ENCODE results near the gene DHRS9. TPM values are rescaled to one million over a fixed set of nuclear protein-coding genes. Genes with fewer than 3 reads are reported as not detected.

DHRS9 gene
- total RNA-seq, 1 donor from 2014 or later: 3.1 TPM

DNA sequence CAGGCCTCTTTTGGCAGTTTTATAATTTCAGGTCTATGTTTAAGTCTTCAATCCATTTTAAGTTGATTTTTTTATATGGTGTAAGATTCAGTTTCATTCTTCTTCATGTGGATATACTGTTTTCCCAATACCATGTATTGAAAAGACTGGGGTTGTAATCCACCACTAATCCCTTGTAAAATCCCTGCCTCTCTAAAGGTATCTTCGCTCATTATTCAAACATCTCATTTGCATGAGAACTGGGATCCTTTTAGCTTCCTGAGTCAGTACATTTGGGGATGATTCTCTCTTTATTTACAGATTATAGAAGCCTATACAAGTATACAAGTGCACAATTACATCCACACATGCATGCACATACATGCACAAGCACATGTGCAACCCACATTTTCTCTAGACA is 25.3 kb downstream of the DHRS9 start:
- DNase-seq (ENCODE audit: low spot score): no peak

DNA sequence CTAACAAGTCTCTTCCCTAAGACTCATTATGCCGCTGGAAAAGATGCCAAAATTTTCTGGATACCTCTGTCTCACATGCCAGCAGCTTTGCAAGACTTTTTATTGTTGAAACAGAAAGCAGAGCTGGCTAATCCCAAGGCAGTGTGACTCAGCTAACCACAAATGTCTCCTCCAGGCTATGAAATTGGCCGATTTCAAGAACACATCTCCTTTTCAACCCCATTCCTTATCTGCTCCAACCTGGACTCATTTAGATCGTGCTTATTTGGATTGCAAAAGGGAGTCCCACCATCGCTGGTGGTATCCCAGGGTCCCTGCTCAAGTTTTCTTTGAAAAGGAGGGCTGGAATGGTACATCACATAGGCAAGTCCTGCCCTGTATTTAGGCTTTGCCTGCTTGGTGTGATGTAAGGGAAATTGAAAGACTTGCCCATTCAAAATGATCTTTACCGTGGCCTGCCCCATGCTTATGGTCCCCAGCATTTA is 26.3 kb downstream of the DHRS9 start:
- DNase-seq (ENCODE audit: low spot score): peak; percentile 85

DNA sequence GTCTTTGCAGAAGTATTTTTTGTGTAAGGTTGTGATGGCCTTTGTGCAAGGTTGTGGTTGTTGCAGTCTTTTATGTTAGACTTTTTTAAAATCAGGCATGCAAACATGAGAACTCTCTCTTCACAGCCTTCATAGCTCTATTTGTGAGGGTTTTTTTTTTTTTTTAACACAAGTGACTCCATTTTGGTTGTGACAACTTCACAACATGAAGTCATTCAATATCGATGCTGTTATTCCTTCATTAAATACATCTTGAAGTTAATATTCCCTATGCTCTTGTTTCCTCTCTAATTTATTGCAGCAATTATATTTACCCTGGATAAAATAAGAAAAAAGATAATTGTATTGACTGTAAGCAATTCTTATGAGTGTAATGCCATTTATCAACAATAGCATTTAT is 35.5 kb downstream of the DHRS9 start:
- DNase-seq (ENCODE audit: low spot score): no peak

DNA sequence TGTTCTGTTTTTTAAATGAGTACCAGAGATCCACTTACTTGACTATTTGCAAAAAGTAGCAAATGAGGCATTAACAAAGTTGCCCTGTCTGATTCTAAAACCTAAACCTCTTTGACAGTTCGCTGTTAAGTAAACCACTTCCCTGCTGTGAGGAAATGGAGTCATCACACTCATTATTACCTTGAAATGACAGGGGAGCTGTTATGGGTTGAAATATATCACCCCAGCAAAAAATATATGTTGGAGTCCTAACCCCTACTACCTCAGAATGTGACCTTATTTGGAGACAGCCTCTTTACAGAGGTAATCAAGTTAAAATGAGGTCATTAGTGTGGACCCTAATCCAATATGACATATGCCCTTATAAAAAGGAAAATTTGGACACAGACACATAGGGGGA is 36.1 kb downstream of the DHRS9 start:
- DNase-seq (ENCODE audit: low spot score): no peak

DNA sequence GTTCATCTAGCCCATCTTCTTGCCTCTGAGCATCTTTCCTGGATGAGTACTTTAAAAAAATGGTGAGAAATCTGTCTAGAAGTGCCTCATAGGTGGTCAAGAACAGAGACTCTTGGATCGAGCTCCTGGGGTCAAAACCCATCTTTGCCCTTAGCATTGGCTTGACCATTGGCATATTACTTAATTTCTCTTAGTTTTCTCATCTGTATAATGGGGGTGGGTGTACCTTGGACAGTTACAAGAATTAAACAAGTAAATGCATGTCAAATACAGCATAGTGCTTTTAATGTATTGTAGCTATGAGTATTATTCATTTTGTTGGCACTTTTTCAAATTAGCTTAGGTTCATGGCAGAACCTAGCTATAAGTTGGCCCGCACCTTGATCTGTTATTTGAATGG is 36.8 kb downstream of the DHRS9 start:
- DNase-seq (ENCODE audit: low spot score): no peak

DNA sequence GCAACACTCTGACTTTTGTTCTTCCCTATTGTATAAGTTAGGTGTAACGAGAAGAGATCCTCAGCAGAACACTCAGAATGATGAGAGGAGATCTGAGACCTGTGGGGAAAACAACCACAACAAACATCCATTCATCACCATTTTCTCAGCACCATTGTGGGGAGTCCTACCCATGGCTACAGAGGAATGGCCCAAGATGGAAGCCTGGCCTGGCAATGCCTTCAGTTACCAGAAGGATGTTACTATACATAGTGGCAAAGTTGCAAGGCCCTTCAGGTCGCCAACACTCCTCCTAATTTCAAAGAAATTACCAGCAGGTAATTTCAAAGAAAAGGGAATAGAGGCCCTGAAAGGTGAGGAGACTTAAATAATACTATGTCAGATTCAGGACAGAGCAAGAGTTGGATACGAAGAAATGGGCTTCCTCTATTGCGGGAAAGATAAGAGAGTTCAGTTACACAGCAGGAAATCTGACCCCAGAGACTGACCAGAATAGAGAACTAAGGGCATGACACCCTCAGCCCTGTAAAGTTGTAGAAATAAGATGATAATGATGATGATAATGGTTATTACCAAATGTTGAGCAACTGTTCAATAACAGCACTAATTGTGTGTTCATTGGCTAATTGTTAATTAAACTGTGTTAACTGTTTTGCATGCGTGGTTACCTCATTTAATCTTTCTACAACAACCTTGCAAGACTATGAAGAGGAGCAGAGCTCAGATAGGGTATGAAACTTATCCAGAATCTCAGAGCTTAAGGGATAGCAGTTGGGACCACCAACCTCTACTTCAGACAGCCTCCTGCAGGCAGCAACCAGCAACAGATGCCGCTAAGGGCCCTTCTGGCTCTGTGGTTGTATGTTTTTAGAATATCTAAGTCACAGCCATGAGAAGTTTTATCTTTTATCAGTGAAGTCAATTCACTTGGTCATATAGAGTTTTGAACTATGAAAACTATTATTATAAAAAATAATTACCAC is 37.5 kb downstream of the DHRS9 start:
- DNase-seq (ENCODE audit: low spot score): no peak

DNA sequence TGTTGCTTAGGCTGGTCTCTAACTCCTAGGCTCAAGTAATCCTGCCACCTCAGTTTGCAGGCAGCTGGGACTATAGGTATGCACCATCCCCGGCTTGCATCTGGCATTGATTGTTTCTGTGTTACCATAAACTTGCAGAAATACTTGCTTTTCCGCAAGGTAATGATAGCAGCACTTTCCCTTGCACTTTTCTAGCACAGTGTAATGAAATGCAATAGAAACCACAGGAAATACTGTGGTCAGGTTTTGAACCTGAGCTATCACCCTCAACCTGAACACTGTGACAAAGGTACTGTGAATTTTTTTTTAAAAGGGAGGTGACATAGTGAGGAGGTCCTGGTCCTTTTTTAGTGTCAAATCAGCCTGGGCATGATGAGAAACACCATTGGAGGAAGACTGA is 38.3 kb downstream of the DHRS9 start:
- no peak for DNase-seq (ENCODE audit: low spot score)

DNA sequence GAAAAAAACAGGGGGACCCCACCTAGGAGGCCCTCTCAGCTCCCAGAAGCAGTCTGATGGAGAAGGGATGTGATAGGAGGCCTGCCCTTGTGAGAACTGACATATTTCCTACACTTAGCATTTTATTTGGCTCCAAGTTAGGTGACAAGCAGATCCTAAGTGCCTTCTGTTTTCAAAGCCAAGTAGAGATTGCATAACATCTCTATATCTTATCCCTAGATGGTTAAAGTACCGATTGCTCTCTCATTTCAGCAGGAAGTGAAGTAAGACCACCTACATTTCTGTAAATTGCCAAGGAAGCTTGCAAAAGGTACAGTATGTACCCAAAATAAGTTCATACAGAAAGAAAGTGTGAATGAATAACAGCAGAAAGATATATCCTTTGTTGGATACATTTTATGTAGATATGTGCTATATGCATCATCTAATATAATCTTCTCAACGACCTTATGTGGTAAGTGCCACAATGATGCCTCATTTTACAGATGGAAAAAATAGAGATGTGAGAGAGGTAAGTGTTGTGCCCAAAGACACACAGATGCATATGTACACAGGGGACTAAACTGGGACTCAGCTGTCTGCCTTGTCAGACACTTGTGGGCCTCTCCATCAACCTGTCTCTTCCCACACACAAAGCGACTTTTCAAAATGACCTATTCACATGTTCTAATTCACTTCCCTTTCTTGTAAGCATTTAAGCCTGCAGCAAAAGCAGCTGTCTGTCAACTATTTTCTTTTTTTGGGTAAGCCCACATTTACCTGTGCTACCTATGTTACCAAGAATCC is 38.9 kb downstream of the DHRS9 start:
- DNase-seq (ENCODE audit: low spot score): no peak

DNA sequence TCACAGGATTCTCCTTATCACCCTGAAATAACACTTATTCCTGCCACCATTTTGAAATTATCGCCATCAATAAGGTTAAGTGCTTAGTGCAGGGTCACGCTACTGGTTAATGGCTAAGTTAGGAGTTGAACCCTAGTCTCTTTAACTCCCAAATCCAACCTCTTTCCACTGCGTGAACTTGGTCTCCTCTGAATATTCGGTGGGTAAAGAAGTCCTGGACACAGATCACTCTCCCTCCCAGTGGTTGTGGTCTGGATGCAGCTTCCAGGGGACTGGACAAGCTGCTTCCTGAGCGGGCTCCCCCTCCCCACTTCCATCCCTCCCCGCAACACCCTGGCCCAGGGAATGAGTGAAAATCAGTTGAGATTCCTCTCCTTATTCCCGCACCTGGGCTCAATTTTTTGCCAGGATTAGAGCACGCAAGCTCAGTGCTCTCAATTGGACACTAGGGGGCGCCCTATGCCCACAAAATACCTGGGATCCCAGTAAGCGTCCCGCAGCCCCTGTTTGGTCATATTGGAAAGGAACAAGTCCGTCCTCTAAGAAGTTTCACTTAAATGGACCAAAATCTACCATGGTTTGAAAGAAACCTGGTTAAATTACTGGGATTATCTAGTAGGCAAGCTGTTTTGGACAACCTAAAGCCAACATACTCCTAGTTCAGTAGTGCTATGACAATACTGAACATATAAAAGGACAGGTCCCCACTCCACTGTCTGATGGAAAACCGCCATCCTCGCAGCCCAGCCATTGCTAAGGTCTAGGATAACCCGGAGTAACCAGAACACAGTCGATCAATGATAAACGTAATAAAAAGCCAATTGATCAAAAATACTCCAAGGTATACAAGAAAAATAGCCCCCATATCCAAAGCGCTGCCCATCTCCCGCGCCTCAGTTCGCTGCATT is 40.4 kb downstream of the DHRS9 start:
- peak; percentile 81 for DNase-seq (ENCODE audit: low spot score)

DNA sequence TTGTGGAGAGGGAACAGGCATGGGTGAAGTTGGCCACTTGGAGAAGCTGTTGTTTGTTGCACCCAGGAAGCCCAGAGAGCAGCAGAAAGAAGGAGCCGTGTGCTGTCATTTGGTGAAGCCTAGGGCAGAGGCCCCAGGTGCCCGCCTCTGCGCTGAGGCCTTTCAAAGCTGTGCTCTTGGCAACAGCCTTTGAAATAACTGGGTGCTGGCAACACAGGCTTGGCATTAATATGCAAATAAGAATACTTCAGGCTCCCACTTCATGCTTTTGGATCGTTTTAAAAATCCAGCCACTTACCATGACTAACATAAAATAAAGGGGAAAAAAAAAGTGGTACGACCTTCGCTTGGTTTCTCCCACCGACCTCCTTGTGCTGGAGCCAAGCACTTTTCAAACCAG is 41.1 kb downstream of the DHRS9 start:
- DNase-seq (ENCODE audit: low spot score): no peak

DNA sequence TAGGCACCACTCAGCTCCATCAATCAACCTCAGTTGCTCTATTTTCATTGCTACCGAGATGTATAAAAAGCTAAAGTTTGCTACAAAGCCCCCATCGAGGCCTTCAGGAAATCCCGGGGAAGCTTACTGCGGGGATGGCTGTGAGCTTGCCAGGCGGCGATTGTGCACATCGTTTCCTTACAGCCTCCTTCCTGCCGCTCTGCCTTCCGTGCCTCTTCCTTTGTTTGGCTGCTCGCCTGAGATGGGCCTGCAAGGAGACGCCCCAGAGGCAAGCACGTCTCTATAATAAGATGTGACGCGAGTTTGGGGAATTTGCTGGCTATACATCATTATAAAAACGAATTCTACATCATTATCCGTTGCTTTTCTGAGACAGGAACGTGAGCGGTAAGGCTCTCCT is 41.6 kb downstream of the DHRS9 start:
- no peak for DNase-seq (ENCODE audit: low spot score)

DNA sequence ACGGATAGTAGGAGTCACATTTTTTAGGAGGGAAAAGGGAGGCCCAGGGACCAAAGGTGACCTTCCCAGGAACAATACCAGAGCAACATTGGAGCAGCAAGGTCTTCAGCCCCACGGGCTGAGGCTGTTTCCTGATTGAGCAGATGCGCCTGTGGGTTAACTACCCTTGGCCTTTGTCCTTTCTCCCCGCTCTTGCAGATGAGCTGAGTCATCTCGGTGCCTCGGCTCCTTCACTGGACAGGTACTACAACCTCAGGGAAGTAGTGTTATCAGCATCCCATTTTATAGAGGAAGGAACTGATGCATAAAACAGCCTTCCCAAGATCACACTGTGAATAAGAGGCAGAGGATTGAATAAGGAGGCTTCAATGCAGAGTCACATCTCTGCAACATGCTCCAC is 43.5 kb downstream of the DHRS9 start:
- no peak for DNase-seq (ENCODE audit: low spot score)

DNA sequence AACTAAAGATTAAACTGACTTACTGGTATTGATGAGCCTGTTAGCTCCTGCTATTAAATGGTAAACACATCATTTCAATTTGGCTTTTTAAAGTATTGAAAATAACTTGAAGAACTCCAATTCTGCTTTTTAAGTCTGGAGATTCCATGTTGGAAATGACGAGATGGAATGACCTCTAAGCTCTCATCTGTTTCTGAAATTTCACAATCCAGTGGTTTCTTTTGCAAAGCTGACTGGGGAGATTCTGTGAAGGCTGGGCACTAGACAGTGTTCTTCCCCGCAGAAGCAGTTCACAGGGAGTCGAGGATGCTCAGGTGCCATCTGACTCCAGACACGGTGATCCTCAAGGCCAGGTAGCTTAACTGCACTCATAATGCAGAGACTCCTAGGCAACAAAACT is 44.7 kb downstream of the DHRS9 start:
- DNase-seq (ENCODE audit: low spot score): no peak

DNA sequence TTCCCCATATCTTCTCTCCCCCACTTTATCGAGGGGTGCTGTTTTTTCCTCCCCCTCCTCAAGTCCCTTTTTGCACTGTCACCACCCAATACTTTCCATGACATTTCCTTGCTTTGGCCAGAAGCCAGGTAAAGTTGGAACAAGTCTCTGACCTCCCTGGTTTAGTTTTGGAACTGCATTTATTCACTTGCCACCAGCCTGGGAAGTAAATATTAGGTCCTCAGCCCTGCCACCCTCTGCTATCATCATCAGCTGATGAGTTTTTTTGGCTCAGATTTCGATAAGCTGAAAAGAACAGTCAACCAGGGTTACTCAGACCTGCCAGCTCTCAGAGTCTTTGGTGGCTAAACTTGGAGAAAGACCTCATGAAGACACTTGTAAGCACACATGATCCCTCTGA is 47.0 kb downstream of the DHRS9 start:
- DNase-seq (ENCODE audit: low spot score): no peak

DNA sequence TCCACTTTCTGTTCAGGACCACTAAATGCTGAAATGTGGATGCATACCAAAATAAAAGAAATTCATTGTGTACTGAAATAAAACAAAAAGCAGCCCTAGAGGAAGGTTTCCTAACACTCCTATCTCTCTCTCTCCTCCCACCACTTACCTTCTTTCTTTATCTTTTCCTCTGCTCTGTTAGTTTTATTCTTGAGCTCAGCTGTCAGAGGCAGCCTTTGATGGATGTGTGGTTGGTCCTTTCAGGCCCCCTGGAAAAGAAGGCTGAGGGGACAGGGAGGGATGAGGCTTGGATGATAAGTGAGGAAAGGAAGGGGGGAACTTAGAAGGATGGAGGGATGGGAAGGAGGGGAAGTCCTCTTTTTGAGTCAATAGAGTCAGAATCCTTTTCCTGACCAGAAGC is 47.6 kb downstream of the DHRS9 start:
- no peak for DNase-seq (ENCODE audit: low spot score)

DNA sequence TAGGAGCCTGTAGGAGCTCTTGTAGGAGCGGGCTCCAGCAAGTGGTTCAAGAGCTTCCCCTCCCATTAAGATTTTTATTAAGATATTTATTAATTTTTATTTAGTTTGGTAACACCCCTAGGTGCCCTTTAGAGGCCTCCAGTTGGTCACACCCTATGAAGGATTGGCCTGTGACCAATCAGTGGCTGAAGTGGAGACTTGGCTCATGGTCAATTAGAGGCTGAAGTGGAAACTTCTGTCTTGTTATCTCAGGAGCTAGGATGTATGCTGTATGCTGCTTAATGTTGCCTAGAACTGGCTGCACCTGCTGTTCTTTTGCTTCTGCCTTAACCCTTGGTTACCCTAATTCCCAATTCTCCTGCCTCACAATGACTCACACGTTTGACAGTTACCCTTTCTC is 48.7 kb downstream of the DHRS9 start:
- DNase-seq (ENCODE audit: low spot score): no peak

DNA sequence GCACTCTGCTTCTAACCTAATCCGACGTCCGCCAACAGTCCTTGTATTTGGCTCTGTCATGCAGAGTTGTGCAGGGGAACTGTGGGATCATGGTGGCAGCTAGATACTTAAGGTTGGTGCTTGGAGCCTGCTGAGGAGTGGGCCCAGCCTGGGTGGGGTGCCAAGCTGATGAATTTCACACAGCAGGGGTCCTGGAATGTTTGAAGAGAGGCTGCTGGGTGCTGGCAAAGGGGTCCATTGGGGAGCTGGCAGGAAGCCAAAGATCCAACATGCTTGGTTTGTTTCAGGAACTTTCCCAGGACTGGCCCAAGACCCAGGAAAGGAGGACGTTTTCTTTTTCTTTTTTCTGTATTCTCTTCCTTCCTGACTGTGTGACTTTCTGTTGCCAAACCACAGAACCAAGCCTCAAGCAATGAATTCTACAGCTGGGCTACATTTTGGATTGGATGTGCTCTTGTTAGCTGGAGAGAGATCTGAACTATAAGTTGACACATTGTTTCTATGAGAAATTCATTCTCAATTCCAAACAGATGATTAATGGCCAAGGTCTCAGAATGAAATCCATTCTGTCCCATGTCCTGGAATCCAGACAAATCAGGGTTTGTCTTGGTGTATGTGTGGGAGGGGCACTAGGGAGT is 49.9 kb downstream of the DHRS9 start:
- no peak for DNase-seq (ENCODE audit: low spot score)

DNA sequence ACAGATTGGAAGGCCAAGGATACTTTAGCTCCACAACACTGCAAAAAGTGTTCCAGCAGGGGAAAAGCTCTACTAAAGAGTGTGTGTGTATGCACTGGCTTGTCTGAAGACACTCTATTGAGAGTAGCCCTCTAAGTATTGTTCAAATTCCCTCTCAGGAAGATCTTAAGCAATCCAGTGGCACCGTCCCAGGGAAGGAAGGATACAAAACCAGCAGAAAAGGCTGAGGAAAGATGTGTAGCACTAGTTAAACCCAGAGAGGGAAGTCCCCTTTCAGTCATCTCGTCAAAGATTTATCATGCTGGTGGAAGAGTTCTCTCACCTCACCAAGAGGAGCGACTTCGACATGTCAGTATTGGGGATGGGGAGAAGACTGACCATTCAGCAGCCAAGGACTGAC is 50.5 kb downstream of the DHRS9 start:
- no peak for DNase-seq (ENCODE audit: low spot score)

DNA sequence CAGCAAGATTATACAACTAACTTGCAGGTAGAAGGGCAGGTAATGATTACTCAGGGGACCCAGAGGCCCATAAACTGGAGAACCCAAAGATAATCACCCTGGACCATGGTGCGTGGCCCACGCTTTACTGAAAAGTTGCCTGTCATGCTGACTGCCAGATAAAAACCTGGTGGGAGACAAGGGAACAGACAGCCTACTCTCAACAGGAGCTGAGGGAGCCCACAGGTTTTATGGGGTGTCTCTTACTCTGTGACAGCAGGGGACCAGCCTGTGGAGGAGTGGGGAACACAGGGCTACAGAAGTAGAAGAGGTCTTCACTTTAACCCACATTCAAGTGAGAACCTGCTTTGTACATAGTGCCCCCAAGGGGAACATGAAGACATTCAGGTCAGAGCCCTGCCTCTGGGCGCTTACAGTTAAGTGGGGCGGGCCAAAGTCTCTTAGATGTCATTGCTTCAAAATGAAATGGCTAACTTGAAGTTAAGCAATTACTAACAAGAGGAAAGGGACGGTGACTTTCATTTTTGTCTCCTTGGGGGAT is 60.4 kb downstream of the DHRS9 start:
- no peak for DNase-seq (ENCODE audit: low spot score)

DNA sequence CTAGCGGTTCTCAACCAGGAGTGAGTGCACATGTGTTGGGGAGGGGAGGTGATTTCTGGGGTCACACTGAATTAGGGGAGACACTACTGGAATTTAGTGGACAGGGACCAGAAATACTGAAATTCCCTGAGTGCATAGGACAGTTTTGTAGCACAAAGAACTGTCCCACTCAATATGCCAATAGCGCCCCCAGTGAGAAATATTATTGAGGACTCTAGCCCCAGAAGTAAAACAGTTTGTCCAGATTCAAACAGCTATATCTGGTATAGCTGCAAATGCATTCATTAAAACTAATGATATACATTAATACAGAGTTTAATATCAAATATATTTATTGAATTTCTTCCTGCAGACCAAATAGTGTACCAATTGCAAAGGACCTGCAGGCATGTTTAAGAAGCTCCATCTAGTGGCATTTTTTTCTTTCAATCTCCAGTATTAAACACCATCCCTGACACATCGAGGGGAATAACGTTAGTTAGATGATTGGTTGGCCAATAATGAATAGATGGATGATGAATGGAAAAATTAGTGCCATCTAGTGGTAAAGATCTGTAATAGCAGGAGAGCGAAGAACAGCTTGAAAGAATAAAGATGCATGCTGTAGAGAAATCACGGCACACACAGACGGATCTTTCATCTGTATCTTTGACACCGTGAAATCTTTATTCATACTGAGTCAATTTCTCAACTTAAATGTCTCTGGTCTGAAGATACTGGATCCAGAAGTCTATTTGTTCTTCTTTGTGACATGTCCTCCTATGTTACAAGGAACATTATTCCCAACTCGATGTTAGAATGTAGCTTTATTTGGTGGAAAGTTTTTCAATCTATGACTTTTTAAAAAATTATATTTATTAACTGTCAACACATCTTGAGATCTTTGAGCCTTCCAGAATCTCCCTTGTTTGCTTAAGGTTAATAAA is 62.5 kb downstream of the DHRS9 start:
- peak; percentile 40 for DNase-seq (ENCODE audit: low spot score)
